Heart left ventricle (tissue), 16 donors: ENCODE measurements around the gene BICC1. TPM values are rescaled to one million over a fixed set of nuclear protein-coding genes. Genes with fewer than 3 reads are reported as not detected.
A peak's percentile ranks its signal among the peaks of the same experiment; 100 is the strongest.

ENCODE experiments used
- ATAC-seq, 4 donors: fragments of 200-7000 bp; cut with Tn5 transposase; one replicate each; pipeline ENCODE4 v1.9.1; 2020 to 2022; ENCODE audit warnings: moderate library complexity in 4 of 4, mild to moderate bottlenecking in 3 of 4, moderate number of reproducible peaks in 1 of 4
- DNase-seq, 5 donors: peaks; one replicate each; pipeline ENCODE4 v3.0.0-alpha.2; 2020
- H3K27ac ChIP-seq, 12 donors: fragments of 200-600 bp; sonication (generic) in 4 of 12; one replicate each; pipeline versions ENCODE4 v1.5.0 to v1.8.0; 2016 to 2022; ENCODE audit warnings: mild to moderate bottlenecking in 2 of 12
- H3K27me3 ChIP-seq, 9 donors: fragments of 200-600 bp; sonication (generic) in 2 of 9; one replicate each; pipeline versions ENCODE4 v1.5.1 to v1.8.0; 2016 to 2022; ENCODE audit warnings: mild to moderate bottlenecking in 3 of 9
- H3K36me3 ChIP-seq, 9 donors: fragments of 200-600 bp; sonication (generic) in 2 of 9; one replicate each; pipeline versions ENCODE4 v1.5.0 to v1.8.0; 2018 to 2022; ENCODE audit warnings: mild to moderate bottlenecking in 2 of 9
- H3K4me1 ChIP-seq, 12 donors: fragments of 200-600 bp; sonication (generic) in 4 of 12; one replicate each; pipeline versions ENCODE4 v1.5.0 to v1.8.0; 2016 to 2022; ENCODE audit warnings: mild to moderate bottlenecking in 3 of 12
- H3K4me3 ChIP-seq, 12 donors: fragments of 200-600 bp; sonication (generic) in 4 of 12; one replicate each; pipeline versions ENCODE4 v1.5.0 to v1.8.0; 2017 to 2022; ENCODE audit warnings: mild to moderate bottlenecking in 9 of 12, moderate library complexity in 4 of 12
- H3K9me3 ChIP-seq, 12 donors: fragments of 200-600 bp; sonication (generic) in 4 of 12; one replicate each; pipeline versions ENCODE4 v1.5.0 to v1.8.0; 2016 to 2022; ENCODE audit warnings: mild to moderate bottlenecking in 1 of 12
- CTCF ChIP-seq, 12 donors: fragments of 200-600 bp; sonication (generic) in 4 of 12; IDR thresholded peaks; one replicate each; pipeline versions ENCODE4 v1.5.0 to v1.8.0; 2018 to 2022; ENCODE audit warnings: antibody characterized with exemption in 12 of 12, mild to moderate bottlenecking in 5 of 12
- POLR2A ChIP-seq, 2 donors: fragments of 450-650 bp; IDR thresholded peaks; one replicate each; pipeline ENCODE4 v1.6.1; 2017; ENCODE audit warnings: antibody characterized with exemption in 2 of 2, mild to moderate bottlenecking in 2 of 2, moderate library complexity in 2 of 2
- WGBS, 4 donors: extraction: QIAGEN DNeasy Blood & Tissue Kit in 2 of 4; methylation state at CpG; one replicate each; pipeline versions ENCODE4 v1.1.5 to v1.1.7; 2013 to 2018; 5-methylcytosine and 5-hydroxymethylcytosine counted together
- intact Hi-C, 10 donors: fragments of 100-400 bp; cut with DNase I; formaldehyde crosslinking; loops; one replicate each; pipeline versions ENCODE4 v1.11.1 to v1.14.2; 2022
- polyA plus RNA-seq, 2 donors: library from polyadenylated mRNA; stranded (reverse); fragments of 200-250 nt; gene quantifications; one replicate each; pipeline ENCODE4 v1.2.3, GENCODE V29; 2013
- total RNA-seq, 9 donors: library from RNA; depleted of rRNA in 2 of 9; stranded (reverse); fragments of >200 nt in 2 of 9; fragmentation: NEBNext Ultra II Directional in 3 of 9; extraction: Animal tissue kit (Norgen Biotek cat#: 25700) in 3 of 9; gene quantifications; one replicate each; pipeline versions ENCODE4 v1.1.0 to v1.2.4, GENCODE V29; 2016 to 2023
- donor health status: ischemic (EF 13 %, LVEDD 7.1; RV severe dilation, severe dysfunction).
- donor health status: healthy with polysubstance abuse.
- donor health status: DM: no; HTN: yes; CAD: no.
- donor health status: DM: no; HTN: no; CAD: no.
- donor health status: ischemic (EF 25% LVEDD 6.9; RV normal size, moderate dysfunction).
- donor health status: ischemic (EF 25% LVEDD 5.7; RV mildly dilated, moderate dysfunction).
- donor health status: healthy.
- donor health status: DM: yes; HTN: yes; CAD: no.
- donor health status: ischemic (EF 35%, LVEDD 5.7; RV mildly dilated, moderate dysfunction).
- donor health status: nonischemic (EF 11% LVEDD 7.7; RV severe dilation, severe dysfunction).
- donor health status: DM: yes; HTN: yes; CAD: no.
- donor health status: PGD.
- donor health status: ischemic (EF 29% LVEDD 5.4; RV normal size, mild dysfunction).
- donor health status: nonischemic (EF 23%, LVEDD 6.1; RV moderate dilation, normal function).

The BICC1 gene
- total and polyA plus RNA-seq, 11 donors = 1.6 to 18.7 (median 4.8) TPM

- H3K4me1 ChIP-seq = peaks cover 0 to 26% (median 3%) of the 10 kb centered on the region in 12 donors
- no peak overlapping the region for H3K4me3 ChIP-seq
- no peaks in the 10 kb centered on the region for H3K27me3 ChIP-seq
- ATAC-seq (no peak), DNase-seq (no peak)
- H3K27ac ChIP-seq = no peak overlapping the region
- intact Hi-C loops = no loop called here
- H3K36me3 ChIP-seq = no peaks in the 10 kb centered on the region
- TF ChIP-seq POLR2A (IDR thresholded peaks at IDR 0.05) (no peak), CTCF (IDR thresholded peaks at IDR 0.05) (no peak)
- no peaks in the 10 kb centered on the region for H3K9me3 ChIP-seq
Observed at GRCh38 chr10:58653139-58653538, 140.5 kb downstream of the BICC1 start.

DNA sequence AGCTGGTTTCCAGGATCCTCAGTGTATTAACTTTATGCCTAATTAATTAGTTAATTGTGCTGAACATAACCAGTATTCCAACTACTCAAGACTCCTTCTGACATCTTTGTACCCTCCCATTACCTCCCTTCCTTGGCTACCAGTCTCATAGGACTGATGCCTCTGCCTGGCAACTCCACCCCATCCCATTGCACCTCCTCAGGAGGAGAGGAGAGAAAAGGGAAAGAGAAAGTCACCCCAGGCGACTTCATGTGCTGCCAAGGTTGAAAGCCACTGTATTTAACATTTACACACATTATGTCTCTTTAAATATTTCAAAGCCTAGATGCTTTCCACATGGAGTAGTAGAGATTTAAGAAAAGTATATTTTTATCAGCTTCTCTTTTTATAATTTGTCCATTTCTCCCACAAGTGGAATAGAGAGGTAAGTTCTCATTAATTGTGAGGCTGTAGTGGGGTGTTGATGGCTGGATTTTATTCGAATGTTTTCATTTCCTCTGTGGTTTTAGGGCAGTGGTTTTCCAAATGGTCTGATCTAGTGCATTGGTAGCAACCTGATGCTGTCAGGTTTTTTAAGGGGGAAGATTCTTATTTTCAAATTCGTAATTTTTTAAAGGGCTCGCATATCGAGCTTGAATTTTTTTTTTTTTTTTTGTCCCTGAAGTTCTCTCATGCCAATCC, 148.0 kb downstream of the BICC1 start:
- Histone ChIP-seq H3K4me3 (no peak overlapping the region), H3K27me3 (no peaks in the 10 kb centered on the region), H3K36me3 (no peaks in the 10 kb centered on the region), H3K4me1 (peaks cover 0 to 23% (median 0%) of the 10 kb centered on the region in 12 donors), H3K27ac (peak overlapping the region in 1 of 12 donors; percentile 25), H3K9me3 (peaks cover 0 to 26% (median 9%) of the 10 kb centered on the region in 12 donors)
- no peak for TF ChIP-seq CTCF (IDR thresholded peaks at IDR 0.05)
- no peak for TF ChIP-seq POLR2A (IDR thresholded peaks at IDR 0.05)
- DNase-seq (no peak), ATAC-seq (no peak)
- WGBS, 4 donors = 70 to 84% (median 71%) methylated on average over 5 of the region's 5 CpGs
- intact Hi-C loops = no loop called here

DNA sequence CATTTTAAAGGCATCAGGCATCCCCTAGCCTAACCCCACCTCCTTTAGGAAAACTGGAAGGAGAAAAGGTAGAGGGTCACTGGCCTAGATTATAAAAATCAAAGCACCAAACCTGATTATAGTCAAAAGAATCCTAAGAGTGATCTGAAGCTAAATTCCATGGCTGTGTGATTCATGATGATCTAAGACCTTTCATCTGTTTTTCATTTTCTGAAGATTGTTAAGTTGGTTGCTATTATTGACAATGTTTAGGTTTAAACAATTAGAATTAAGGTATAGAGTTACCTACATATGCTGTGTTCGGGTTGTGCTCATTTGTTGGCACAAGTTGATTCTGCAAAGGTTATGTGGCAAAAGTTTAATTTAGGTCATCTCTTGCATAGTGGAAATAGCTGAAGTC, 148.7 kb downstream of the BICC1 start:
- H3K4me3 ChIP-seq = no peak overlapping the region
- peaks cover 0 to 26% (median 9%) of the 10 kb centered on the region in 12 donors for H3K9me3 ChIP-seq
- no peaks in the 10 kb centered on the region for H3K36me3 ChIP-seq
- ATAC-seq (peak in 1 of 4 donors; percentile 29), DNase-seq (no peak)
- TF ChIP-seq CTCF (IDR thresholded peaks at IDR 0.05) (no peak), POLR2A (IDR thresholded peaks at IDR 0.05) (no peak)
- 76 to 81% (median 77%) methylated on average over 1 of the region's 1 CpG for WGBS, 4 donors
- no peaks in the 10 kb centered on the region for H3K27me3 ChIP-seq
- intact Hi-C loops = no loop called here
- peak overlapping the region in 1 of 12 donors; percentile 25 for H3K27ac ChIP-seq
- peaks cover 0 to 23% (median 0%) of the 10 kb centered on the region in 12 donors for H3K4me1 ChIP-seq

DNA sequence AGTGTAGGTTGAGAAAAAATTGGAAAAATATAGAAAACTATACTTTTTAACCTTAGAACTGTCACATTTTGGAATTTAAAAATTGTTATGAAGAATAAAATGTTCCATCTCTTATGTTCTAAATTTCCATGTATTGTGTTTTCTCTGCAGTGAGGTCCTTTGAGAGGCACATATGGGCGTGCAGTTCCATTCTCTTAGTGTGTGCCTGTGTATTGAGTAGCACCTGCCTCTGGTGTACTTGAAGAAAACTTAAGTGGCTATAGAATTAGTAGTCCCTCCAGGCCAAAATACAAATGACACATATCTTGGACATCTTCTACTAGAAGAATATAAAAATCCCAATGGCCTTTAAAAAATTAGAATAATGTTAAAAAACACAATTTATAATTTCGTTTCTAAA, 149.2 kb downstream of the BICC1 start:
- WGBS, 4 donors = 30 to 44% (median 36%) methylated on average over 2 of the region's 2 CpGs
- no peak overlapping the region for H3K4me3 ChIP-seq
- DNase-seq = no peak
- no peaks in the 10 kb centered on the region for H3K27me3 ChIP-seq
- peaks cover 0 to 23% (median 0%) of the 10 kb centered on the region in 12 donors for H3K4me1 ChIP-seq
- H3K27ac ChIP-seq = no peak overlapping the region
- H3K36me3 ChIP-seq = no peaks in the 10 kb centered on the region
- ATAC-seq = no peak
- intact Hi-C loops = no loop called here
- H3K9me3 ChIP-seq = peaks cover 0 to 26% (median 9%) of the 10 kb centered on the region in 12 donors
- no peak for TF ChIP-seq POLR2A (IDR thresholded peaks at IDR 0.05)
- TF ChIP-seq CTCF (IDR thresholded peaks at IDR 0.05) = no peak
